Measurements from ENCODE around the gene PTGES3.

Gene PTGES3

GRCh38 chr12:56645717-56646446 is 42.2 kb downstream of the PTGES3 start, which contains the start of gene ATP5F1B:
Gene ATP5F1B (minus strand): TSS chr12:56645984. CDS start chr12:56645963, 21 bp downstream.
- DNase-seq, result peak; percentile 96 to 99

GRCh38 chr12:56645201-56645716 is 42.8 kb downstream of the PTGES3 start:
- DNase-seq, result no peak

GRCh38 chr12:56644654-56645053 is 43.4 kb downstream of the PTGES3 start:
- DNase-seq, result no peak

- DNase-seq, result no peak
Measured at GRCh38 chr12:56641219-56641618, 46.9 kb downstream of the PTGES3 start.

- DNase-seq, result no peak
Measured at GRCh38 chr12:56637621-56638020, 50.5 kb downstream of the PTGES3 start.

- peak; percentile 99 for DNase-seq
Measured at GRCh38 chr12:56636675-56637540, 51.2 kb downstream of the PTGES3 start.

- peak; percentile 55 to 76 for DNase-seq
Measured at GRCh38 chr12:56635806-56636674, 52.0 kb downstream of the PTGES3 start.

GRCh38 chr12:56634837-56635791 is 53.0 kb downstream of the PTGES3 start:
- peak in 1 of 2 experiments; percentile 68 for DNase-seq

- peak in 1 of 2 experiments; percentile 21 for DNase-seq
Measured at GRCh38 chr12:56634242-56634836, 53.7 kb downstream of the PTGES3 start.

GRCh38 chr12:56633468-56634241 is 54.4 kb downstream of the PTGES3 start:
- DNase-seq, result no peak

GRCh38 chr12:56632701-56633467 is 55.2 kb downstream of the PTGES3 start:
- no peak for DNase-seq

- peak in 1 of 2 experiments; percentile 20 for DNase-seq
Measured at GRCh38 chr12:56631790-56632700, 56.0 kb downstream of the PTGES3 start.

- DNase-seq, result peak in 1 of 2 experiments; percentile 76
Measured at GRCh38 chr12:56630180-56630632, 57.9 kb downstream of the PTGES3 start, which contains the start of gene BAZ2A. Gene BAZ2A (minus strand): TSS chr12:56630326. CDS start chr12:56617530, 12,796 bp downstream.

- DNase-seq, result no peak
Measured at GRCh38 chr12:56629459-56630179, 58.5 kb downstream of the PTGES3 start.

GRCh38 chr12:56628671-56629458 is 59.2 kb downstream of the PTGES3 start:
- DNase-seq, result no peak

- no peak for DNase-seq
Measured at GRCh38 chr12:56626701-56627100, 61.4 kb downstream of the PTGES3 start.

Data from NCI-H446 (cell line).